ENCODE results near the gene BCAP31.

BCAP31 gene

GRCh38 chrX:153724252-153725038, at the start of gene BCAP31, which contains the start of gene ABCD1:
BCAP31 (minus strand) TSS chrX:153724387; CDS start chrX:153723244, 1,143 bp downstream.
ABCD1 (plus strand) TSS chrX:153724856; CDS start chrX:153725267, 411 bp downstream.
- peak; percentile 86 for DNase-seq

GRCh38 chrX:153773218-153773611, 49.0 kb upstream of the BCAP31 start:
- DNase-seq, result no peak

GRCh38 chrX:153772316-153773217, 48.4 kb upstream of the BCAP31 start:
- no peak for DNase-seq

- DNase-seq, result no peak
These were observed 47.5 kb upstream of the BCAP31 start for GRCh38 chrX:153771415-153772315.

- DNase-seq, result no peak
These were observed 46.6 kb upstream of the BCAP31 start for GRCh38 chrX:153770601-153771414.

- no peak for DNase-seq
These were observed 45.8 kb upstream of the BCAP31 start for GRCh38 chrX:153769865-153770600.

GRCh38 chrX:153769158-153769864, 45.1 kb upstream of the BCAP31 start:
- DNase-seq, result no peak

GRCh38 chrX:153768311-153769157, 44.3 kb upstream of the BCAP31 start:
- DNase-seq, result no peak

GRCh38 chrX:153767674-153768055, 43.5 kb upstream of the BCAP31 start:
- DNase-seq, result no peak

GRCh38 chrX:153766871-153767673, 42.9 kb upstream of the BCAP31 start:
- DNase-seq, result no peak

- no peak for DNase-seq
These were observed 42.1 kb upstream of the BCAP31 start for GRCh38 chrX:153766098-153766817.

GRCh38 chrX:153765138-153766079, 41.2 kb upstream of the BCAP31 start:
- DNase-seq, result no peak

- DNase-seq, result no peak
These were observed 40.6 kb upstream of the BCAP31 start for GRCh38 chrX:153764786-153765137.

- DNase-seq, result peak; percentile 71
These were observed 40.0 kb upstream of the BCAP31 start, which contains the start of gene PLXNB3 for GRCh38 chrX:153763989-153764755. PLXNB3 (plus strand) TSS chrX:153764249; CDS start chrX:153765536, 1,287 bp downstream.

- DNase-seq, result no peak
These were observed 39.2 kb upstream of the BCAP31 start for GRCh38 chrX:153763298-153763932.
